Vagina (tissue), 2 donors: ENCODE data around the gene MED12L.

ENCODE experiments used
- CTCF ChIP-seq, 3 experiments: fragments of 450-650 bp in 2 of 3; fragments of 200-600 bp in 1 of 3; sonication (generic) in 1 of 3; IDR thresholded peaks; one replicate each; pipeline ENCODE4 v1.5.1; 2017 to 2019; ENCODE audit warnings: antibody characterized with exemption in 3 of 3, mild to moderate bottlenecking in 2 of 3, moderate library complexity in 2 of 3
- POLR2A ChIP-seq, 2 donors: fragments of 450-650 bp; IDR thresholded peaks; one replicate each; pipeline ENCODE4 v1.6.1; 2017; ENCODE audit warnings: antibody characterized with exemption in 2 of 2, mild to moderate bottlenecking in 2 of 2, moderate library complexity in 2 of 2

DNA sequence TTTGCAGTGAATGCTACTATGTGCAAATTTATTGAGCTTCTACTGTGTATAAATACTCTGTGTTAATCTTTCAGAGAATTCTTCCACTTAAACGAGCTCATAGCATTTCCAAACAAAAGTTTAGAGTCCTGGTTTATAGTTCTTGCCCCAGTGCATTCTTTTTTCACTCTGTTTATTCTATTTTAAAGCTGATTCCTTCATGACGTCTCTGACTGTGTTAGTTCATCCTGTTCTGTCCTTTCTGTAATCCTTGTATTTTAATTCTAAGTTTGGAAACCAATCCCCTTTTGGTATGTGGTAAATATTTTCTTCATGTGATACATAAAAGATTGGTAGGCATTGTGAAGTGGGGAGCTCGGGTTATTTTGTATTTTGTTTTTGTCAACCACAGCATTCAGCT is 174.2 kb downstream of the MED12L start:
- TF ChIP-seq CTCF (IDR thresholded peaks at IDR 0.05) = no peak
- no peak for TF ChIP-seq POLR2A (IDR thresholded peaks at IDR 0.05)
